ENCODE measurements around the gene HDAC4.

HDAC4 gene

DNA sequence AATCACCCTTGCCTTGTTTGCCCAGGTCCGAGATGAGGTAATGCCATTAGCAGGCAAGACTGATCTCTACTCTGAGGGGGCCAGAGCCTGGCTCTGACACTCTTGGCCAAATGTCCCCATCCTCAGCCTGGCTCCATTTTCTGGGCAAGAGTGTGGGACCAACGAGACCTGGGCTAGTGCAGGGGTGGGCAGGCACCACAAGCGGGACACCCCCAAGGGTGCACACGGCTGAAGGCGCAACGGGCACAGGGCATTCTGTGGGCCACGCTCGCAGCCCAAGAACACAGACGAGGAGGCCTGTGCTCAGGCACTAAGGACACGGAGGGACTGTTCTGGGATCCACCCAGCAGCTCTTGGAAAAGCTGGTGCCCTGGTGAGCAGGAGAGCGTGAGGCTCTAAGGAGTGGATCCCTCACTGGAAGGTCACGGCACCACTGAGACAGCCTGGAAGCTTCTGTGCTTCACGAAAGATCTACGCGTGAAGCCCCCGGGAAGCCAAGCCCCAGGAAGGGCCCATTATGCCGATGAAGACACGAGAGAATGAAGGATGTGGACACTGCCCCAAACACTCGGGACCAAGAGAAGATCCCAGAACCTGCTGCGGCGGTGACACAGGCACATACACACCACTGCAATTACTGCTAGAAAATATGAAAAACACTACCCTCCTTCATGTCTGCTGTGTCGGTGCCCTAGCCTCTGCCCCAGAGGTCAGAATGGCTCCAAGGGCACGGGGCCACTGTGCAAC lies 138.2 kb downstream of the HDAC4 start:
- DNase-seq: no peak

DNA sequence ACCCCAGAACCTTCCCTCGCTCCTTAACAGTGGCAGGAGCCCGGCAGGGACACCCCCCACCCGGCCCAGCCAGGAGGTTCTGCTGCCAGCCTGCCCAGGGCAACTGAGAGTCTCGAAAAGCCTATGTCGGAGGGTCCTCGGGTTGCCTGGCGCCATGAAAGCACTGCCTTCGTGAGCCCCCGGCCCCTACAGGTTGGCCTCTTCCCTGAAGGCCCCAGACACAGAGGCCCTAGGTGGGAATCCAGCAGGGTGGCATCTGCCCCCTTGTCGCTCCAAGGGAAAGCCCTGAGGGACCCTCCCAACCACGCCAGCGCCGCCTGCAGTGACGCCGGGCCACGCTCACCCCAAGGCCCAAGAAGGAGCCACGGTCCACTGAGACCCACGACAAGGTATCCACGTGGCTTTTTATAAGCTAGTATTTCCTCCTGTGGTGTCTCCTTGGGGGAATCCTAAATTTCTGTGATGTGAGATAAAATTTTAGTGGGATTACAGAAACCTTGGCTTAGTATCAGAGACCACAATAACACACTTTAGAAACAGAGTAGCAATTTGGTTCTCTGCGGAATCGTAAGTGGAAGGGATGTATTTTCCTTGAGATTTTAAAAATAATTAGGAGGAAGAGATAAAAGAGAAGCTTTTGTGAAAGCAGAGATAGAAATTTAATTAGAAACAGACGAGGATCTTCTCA lies 138.9 kb downstream of the HDAC4 start:
- DNase-seq: no peak

DNA sequence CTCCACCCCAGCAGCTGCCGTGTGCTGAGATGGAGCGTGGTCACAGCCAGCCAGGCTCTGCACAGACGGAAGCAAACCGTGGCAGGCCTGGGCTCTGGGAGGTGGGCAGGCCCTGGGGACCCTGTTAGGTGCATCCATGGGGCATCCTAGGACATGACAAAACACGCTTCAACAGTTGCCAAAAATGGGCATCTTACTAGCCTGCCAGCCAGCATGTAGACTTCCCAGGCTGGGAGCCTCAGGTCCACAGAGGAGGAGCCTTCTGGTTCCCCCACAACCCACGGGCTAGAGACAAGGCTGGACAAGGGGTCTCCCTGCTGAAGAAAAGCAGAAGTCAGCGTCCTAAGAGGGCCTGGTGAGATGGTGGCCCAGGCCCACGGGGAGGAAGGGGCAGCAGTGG lies 139.5 kb downstream of the HDAC4 start:
- no peak for DNase-seq

DNA sequence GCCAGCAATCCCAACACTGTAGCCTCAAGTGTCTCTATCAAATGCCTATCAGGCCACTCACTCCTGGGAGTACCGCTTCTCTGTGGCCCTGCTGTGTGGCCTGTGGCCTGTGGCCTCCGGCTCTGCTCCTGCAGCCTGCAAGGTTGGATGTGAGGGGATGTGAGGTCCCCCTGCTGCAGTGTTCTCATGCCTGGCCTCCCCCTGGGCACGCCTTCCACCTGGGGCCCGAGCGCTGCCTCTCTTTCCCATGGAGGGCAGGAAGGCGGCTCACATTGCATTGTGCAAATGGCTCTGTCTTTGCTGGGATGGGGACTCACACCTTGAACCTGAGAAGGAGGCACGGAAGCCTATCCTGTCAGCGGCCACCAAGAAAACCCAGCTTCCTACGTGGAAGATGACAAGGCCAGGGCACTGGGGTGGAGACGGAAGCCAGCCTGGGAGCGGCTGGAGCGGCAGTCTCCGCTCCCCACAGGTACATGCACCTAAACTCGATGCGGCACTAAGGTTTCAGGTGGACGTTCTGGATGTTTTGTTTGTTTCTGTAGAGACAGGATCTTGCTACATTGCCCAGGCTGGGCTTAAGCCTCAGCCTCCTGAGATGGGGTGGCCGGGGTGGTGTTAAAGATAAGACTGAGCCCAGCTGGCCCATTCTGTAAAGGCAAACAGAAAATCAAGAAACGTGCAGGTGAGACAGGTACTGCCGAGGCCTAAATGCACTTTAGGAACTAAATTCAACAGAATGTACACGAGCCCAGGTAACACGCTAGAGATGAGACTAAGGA lies 140.1 kb downstream of the HDAC4 start:
- DNase-seq: no peak

DNA sequence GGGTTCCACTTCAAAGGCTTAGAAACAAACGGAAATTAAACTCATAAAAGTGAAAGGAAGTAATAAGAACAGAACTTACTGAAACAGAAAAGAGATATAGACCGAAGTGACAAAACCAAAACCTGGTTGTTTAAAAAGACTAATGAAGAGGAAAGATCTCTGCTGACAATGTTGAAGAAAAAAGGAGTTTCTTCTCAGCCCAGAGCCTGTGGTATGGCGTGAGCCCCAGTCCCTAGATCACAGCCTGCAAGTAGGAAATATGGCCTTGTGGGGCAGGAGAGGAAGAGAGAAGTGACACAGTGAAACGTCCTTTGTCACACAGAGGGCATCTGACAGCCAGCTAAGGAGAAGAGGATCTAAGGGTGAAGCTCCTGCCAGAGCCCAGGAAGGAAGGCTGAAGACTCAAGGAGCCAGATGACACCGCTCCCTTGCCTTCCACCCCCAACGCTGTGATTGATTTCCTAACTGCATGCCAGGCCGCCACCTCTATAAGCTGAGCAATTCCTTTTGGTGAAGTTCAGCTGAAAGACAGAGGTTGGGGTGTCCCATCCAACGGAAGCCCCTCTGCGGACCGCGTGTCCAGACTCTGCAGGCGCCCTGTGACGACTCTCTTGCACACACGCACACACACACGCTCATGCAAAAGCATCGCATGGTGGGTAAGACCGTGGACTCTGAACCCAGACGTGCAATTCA lies 141.1 kb downstream of the HDAC4 start:
- DNase-seq: no peak

DNA sequence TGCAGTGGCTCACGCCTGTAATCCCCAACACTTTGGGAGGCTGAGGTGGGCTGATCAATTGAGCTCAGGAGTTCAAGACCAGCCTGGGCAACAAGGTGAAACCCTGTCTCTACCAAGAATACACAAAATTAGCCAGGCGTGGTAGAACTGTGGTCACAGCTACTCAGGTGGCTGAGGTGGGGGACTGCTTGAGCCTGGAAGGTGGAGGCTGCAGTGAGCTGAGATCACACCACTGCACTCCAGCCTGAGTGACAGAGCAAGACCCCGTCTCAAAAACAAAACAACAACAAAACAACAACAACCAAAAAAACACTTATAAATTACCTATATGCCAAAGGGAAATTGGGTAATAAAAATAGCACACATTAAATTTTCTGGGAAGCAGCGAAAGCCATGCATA lies 141.6 kb downstream of the HDAC4 start:
- no peak for DNase-seq

DNA sequence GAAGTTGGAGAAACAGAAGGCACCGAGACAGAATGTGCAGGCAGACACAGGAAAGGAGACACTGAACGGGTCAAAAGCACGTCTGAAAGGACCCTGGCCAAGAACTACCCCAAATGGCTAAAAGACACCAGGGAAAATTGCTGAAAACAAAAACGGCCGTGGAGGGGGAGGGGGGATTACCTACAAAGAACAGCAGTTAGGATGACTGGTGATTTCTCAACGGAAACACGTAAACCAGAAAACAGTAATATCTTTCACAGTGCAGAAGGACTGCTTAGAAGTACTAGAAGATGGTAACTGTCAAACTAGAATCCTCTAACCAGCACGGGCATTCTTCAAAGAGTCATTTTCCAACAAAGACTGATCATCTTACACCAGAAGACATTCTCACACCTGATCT lies 142.6 kb downstream of the HDAC4 start:
- no peak for DNase-seq

DNA sequence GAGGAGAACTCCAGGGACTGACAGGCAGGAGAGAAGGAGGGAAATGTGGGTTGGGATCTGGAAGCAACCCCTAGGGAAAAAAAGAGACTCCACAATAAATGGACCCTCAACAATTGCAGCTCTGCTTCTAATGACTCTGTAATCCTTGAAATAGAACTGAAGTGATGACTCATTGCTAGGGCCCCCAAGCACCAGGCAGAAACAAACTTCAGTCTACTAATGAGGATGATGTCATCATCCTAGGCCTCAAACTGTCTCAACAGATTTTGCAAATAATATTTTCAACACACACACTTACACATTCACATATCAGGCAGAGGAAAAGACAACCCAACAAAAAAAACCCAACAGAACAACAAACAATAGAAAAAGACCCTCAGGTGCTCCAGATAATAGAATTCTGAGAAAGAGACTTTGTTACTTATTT lies 143.3 kb downstream of the HDAC4 start:
- DNase-seq: no peak

DNA sequence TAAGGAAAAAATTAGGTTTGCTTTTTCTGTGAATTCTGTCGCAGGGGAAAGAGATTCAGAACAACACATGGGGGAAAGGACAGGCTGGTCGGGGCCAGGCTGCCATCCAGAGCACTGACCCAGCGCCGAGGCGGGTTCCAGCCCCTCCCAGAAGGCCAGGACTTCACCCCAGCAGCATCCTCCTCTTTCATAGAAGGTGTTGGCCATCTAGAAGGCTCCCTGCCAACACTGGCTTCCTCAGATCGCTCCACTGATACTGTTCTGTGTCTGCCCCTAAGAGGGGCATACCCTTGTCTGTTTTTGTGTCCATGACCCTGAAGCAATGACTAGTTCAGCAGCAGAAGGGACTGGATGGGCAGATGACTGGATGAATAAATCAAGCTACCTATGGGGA lies 144.5 kb downstream of the HDAC4 start:
- DNase-seq: no peak

DNA sequence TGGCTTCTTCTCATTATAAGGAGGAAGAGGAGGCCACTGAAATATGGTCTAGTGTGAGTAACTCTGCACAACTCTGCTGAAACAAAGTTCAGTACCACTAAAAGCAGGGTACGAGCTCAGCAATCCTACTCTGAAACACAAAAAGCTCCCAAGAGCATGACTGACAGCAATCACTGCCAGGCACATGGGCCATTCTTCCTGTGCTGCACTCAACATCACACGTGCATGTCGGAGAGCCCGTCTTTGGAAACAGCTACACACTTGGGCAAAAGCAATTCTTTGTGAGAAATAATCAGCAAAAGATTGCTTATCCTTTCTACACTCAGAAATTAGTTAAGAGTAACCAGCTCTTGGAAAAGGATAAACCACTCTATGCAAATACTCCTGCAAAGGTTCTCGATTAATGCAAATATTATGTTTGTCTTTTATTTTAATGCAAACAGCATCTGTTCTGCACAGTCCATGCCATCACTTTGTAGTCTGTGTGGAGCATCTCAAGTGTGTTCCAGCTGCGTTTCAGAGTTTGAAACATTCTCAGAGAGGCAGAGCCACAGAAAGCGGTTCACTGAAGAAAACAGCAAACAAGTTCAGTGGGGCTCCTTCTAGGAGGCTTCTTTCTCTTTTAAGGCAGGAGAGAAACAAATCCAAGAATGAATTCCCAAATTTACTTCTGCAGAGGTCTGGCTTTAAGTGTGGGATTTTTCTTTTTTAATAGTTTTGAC lies 145.0 kb downstream of the HDAC4 start:
- no peak for DNase-seq

DNA sequence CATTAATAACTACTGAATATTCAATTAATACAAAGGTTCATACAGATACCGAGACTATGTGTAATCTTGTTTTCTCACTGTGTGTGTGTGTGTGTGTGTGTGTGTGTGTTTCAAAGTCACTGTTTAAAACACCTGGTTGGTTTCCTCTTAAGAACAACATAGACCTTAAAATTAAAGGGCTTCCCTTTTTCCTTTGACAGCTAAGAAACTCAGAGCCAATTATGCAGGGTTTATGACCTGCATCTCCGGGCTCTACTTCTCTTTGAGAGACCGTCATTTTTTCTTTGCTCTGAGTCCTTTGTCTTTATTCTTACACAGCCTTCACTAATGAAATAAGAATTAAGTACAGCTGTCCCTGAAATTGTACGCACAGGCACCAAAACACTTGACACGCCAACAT lies 145.6 kb downstream of the HDAC4 start:
- DNase-seq: no peak

DNA sequence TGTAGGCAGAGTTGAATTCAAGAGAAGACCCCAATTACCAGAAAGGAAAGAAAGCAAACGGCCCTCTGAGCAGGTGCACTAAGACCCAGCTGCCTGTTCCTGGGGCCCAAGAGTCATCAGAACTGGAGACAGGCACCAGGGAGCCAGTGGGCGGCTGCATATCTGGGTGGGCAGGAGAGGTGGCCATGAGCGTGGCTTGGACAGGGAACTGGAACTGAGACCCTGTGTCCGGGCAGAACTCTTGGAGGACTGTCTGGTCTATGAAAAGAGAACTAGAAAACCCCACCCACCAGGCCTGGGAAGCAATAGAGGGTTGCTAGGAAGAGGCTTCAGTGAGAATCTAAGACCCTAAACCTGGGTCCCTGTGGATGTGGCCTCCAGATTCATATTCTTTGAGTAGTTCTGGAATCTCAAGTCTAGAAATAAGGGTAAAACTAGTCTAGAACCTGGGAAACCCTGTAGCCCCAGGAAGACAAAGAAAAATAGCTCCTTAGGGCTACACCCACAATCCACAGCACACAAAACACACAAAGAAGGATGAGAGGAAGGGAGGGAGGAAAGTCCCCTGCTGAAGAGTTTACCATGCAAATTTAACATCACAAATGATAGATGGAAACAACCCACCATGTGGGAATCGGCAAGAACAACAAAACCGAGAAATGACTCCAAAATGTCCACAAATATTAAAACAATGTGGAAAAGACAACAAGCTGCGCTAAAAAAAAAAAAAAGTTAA lies 147.0 kb downstream of the HDAC4 start:
- no peak for DNase-seq

DNA sequence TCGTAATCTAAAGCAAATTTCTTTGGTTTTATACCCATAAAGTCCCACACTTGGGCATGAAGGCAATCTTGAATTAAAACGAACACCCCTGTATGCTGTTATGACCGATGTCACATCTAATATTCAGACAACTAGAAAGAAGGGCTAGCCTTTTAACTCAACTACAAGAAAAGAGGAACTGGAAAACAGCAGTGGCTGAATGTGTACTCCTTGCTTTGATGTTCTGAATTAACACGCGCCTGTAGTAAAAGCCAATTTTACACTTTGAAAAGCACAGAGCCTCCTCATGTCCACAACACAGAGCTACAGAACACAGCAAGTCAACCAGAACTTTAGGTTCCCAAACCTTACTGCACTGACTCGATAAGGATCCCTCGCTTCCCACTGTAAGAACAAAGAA lies 147.6 kb downstream of the HDAC4 start:
- DNase-seq: no peak

DNA sequence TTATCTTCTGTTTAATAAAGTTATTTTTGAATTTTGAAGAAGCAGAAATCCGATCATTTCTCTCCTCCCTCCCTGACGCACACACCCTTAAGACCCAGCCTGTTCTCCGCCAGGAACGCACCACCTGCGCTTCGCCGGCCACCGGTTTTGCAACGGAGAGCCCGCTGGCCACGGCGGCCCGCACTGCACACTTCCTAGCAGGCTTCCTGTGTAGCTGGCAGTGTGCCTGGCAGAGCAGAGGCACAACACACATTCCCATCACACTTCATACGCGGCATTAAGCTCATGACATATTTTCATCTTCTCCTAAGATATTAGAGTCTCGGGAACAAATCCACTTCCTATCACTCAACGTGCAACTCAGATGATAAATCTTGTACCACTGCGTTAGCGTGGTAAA lies 148.0 kb downstream of the HDAC4 start:
- no peak for DNase-seq

DNA sequence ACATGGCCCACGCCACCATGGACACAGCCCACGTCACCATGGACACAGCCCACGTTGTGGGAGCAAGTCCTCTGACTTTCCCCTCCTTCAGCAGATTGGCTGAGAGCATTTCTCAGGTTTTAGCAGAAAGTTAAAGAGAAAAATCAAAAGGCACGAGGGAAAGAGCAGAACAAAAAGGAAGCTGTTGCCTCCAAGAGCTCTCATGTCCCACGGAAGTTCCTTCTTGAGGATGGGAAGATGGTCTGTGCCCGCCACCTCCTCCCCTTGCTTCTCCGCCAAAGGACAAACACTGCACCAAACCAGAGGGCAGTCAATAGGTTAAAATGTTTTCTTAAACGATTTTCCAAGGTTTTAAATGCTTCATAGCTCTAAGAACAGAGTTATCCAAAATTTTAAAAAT lies 148.4 kb downstream of the HDAC4 start:
- no peak for DNase-seq

DNA sequence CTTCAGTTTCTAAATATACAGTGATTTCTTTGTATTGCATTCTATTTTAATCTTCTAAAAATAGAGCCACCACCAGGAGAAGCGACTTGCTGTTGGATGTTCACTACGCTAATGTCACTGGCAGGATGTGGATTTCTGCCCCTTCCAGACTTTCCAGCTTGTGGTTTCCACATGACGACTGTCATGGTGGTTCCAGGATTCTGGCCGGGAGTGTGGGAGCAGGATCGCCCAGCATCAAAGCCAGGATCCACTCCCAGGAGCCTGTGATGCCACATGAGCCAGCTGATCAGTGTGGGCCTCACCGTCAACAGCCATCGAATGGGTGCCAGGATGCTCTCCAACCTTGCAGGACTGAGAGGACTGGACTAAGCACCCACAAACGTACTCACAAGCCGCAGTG lies 148.8 kb downstream of the HDAC4 start:
- no peak for DNase-seq

DNA sequence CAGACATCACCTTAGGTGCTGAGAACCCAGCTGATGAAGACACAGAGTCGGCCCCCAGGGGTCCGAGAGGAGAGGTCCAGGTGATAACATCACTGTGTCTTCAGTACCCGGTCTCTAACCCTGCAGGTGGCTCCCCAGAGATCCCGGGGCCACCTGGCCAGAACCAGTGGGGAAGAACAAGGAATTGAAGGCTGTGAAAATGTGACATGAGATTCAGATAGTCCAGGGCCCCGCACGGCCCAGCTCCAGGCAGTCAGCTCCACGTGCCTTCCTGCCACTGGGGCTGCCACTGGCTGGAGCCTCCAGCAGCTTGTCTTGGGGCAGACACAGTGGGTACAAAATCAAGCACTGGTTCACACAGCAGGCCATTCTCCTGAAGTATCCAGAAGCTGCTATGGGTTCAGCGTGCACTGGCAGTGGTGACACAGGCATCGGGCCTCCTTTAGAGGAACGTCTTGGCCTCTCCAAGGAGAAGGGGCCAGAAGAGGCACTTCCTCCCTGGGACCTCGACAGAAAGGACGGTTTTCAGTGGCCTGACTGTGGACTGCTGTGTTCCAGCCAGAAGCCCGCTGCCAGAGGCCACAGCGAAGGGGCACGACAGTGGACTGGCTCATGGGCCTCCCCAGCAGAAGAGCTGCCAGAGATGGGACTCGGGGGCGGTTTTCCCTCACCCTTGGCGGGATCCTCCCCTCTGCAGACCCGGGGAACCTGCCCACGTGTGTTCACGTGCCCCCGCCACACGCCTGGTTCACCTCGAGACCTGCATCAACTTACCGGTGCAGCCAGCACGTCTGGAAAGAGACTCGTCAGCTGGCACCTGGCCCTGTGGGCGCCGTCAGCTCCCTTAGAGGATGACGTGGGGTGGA lies 150.4 kb downstream of the HDAC4 start:
- DNase-seq: no peak

DNA sequence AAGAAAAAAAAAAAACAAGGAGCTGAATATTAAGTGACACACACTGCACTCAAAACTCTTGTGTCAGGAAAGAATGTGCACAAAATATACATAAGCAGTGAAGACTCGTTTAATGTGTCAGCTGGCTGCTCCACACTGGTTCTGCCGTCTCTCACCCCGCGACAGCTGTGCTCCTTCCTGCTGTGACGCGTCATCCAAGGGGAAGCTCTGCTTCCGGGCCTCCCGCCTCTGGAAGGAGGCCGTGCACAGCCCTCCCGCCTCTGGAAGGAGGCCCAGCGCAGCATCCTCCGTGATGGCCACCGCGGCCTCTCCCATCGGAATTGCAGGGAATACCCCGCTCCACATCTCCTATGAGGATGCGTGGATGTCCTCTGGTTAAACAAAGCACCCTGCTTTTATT lies 151.0 kb downstream of the HDAC4 start:
- DNase-seq: no peak

DNA sequence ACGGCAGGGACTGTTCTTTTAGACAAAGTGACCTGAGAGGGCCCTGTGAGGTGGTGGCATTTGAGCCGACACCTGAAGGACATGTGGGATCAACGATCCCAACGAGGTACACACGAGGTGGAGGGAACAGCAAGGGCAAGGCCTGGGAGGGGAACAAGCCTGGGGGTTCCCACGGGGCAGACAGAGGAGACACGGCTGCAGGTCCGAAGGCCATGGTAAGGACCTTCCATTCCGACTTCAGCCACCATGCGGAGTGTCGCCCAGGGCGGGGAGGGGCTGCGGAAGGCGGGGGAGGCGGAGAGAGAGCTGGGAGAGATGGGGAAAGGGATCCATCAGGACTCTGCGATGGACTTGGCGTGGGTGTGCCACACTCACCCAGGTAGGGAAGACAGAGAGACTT lies 151.8 kb downstream of the HDAC4 start:
- DNase-seq: no peak

DNA sequence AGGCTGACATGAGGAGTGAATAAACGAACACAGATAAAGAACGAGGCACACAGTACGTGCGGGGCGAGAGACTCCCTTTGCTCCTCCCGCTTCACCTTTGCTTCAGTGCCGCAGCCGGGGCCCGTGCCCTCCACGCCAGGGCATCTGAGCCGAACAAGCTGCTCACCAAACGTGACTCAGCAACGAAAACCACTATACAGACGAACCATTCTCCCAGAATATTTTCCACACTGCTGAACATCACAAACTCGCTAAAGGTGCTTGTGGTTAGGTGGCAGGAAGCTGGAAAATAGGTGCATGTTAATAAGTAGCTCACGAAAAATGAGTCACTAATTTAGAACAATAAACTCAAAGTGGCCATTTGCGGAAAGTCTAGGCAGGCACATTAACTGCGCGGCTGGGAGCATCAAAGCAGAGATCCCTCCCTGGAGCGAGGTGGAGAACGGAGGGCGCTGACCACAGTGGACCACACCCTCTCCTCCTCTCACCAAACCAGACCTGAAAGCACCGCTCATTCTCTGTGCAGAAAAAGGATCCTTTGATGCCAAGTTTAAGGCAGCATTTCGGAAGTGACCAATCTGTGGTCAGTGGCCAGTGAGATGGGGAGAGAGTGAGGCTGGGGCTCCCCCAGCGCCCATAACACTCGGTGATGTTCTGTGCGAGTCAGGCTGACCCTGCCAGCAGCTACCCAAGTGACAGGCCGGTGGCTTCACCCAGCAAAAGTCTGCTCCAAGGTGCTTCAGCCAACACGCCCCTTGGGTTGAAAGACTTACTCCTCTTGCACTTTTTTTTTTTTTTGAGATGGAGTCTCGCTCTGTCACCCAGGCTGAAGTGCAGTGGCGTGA lies 153.2 kb downstream of the HDAC4 start:
- DNase-seq: no peak
